ENCODE measurements around the gene GJA10. TPM values are rescaled to one million over a fixed set of nuclear protein-coding genes. Genes with fewer than 3 reads are reported as not detected.
"Not testable (repeated sequence)": the region's sequence is repeated elsewhere in the genome, so short reads cannot be mapped to it uniquely, and the experiment has no call there.

GJA10 gene
- not detected for total RNA-seq

DNA sequence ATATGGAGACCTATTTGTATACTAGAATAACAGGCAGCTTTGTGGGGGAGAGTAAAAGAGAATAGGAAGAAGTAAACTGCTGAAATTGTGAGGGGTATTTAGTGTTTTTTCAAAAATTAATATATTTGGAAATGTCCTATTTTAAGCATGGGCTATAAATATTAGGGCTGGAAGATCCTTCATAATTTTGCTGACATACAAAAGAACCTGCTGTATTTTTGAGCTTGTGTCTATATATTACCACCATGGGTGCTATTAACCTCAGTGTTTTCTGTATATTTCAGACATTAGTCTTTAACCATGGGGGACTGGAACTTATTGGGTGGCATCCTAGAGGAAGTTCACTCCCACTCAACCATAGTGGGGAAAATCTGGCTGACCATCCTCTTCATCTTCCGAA lies at the start of gene GJA10:
Gene GJA10, plus strand, starts transcription at position 301 of the 400 bp plus-strand sequence. Its CDS starts 0 bp downstream, at position 301.
- Histone ChIP-seq H3K4me3 (no peak within 1 kb of the TSS), H3K4me1 (ENCODE audit: control insufficient read depth in 1 of 2, low read depth in 2 of 2) (no peaks in the 10 kb centered on the region), H3K27ac (no peak within 1 kb of the TSS), H3K9me3 (no peaks in the 10 kb centered on the region), H3K27me3 (replicated peaks; ENCODE audit: insufficient read depth) (no peaks in the 10 kb centered on the region), H3K36me3 (no peaks in the 10 kb centered on the region)
- TF ChIP-seq, protein P1, sequence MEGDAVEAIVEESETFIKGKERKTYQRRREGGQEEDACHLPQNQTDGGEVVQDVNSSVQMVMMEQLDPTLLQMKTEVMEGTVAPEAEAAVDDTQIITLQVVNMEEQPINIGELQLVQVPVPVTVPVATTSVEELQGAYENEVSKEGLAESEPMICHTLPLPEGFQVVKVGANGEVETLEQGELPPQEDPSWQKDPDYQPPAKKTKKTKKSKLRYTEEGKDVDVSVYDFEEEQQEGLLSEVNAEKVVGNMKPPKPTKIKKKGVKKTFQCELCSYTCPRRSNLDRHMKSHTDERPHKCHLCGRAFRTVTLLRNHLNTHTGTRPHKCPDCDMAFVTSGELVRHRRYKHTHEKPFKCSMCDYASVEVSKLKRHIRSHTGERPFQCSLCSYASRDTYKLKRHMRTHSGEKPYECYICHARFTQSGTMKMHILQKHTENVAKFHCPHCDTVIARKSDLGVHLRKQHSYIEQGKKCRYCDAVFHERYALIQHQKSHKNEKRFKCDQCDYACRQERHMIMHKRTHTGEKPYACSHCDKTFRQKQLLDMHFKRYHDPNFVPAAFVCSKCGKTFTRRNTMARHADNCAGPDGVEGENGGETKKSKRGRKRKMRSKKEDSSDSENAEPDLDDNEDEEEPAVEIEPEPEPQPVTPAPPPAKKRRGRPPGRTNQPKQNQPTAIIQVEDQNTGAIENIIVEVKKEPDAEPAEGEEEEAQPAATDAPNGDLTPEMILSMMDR (IDR thresholded peaks at IDR 0.05): no peak
- ATAC-seq (ENCODE audit: insufficient number of reproducible peaks, low FRiP score, low read depth) (no peak), DNase-seq (ENCODE audit: low spot score) (no peak)

DNA sequence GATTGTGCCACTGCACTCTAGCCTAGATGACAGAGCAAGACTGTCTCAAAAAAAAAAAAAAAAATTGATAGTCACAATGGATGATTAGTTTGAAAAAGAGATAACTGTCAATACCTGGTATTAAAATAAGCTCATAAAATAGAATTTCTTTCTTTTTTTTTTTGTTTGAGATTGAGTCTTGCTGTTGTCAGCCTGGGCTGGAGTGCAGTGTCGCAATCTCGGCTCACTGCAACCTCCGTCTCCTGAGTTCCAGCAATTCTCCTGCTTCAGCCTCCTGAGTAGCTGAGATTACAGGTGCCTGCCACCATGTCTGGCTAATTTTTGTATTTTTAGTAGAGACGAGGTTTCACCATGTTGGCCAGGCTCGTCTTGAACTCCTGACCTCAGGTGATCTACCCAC lies 46.8 kb upstream of the GJA10 start:
- H3K36me3 ChIP-seq; H3K9me3 ChIP-seq; H3K4me3 ChIP-seq; DNase-seq (ENCODE audit: low spot score); ATAC-seq (ENCODE audit: insufficient number of reproducible peaks, low FRiP score, low read depth); H3K27me3 ChIP-seq (replicated peaks; ENCODE audit: insufficient read depth); H3K27ac ChIP-seq: not testable (repeated sequence)
- H3K4me1 ChIP-seq (ENCODE audit: control insufficient read depth in 1 of 2, low read depth in 2 of 2): peaks cover 10 to 11% of the 10 kb centered on the region in 2 donors

DNA sequence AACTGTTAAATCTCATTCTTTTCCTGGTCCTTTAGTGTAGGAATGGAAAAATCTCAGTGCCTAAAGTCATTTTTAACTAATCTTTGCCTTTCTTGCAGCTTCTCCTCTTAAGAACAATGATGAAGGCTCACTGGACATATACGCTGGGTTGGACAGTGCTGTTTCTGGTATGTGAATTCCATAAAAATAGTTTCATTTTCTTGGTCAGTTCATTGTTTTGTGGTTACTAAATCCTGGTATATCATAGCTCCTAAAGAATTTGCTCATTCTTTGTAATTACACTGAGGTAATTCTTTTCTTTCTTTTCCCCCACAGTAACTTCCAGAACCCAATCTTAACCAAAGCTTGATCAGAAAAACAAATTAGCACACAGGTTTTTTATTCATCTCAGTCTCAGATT lies 41.2 kb upstream of the GJA10 start:
- no peak for DNase-seq (ENCODE audit: low spot score)
- TF ChIP-seq, protein P1 (IDR thresholded peaks at IDR 0.05): no peak
- H3K36me3 ChIP-seq: peaks cover 17% of the 10 kb centered on the region
- H3K4me1 ChIP-seq (ENCODE audit: control insufficient read depth in 1 of 2, low read depth in 2 of 2): no peaks in the 10 kb centered on the region
- no peak for ATAC-seq (ENCODE audit: insufficient number of reproducible peaks, low FRiP score, low read depth)
- no peaks in the 10 kb centered on the region for H3K27me3 ChIP-seq (replicated peaks; ENCODE audit: insufficient read depth)
- H3K27ac ChIP-seq: no peak overlapping the region
- no peak overlapping the region for H3K4me3 ChIP-seq
- no peaks in the 10 kb centered on the region for H3K9me3 ChIP-seq

DNA sequence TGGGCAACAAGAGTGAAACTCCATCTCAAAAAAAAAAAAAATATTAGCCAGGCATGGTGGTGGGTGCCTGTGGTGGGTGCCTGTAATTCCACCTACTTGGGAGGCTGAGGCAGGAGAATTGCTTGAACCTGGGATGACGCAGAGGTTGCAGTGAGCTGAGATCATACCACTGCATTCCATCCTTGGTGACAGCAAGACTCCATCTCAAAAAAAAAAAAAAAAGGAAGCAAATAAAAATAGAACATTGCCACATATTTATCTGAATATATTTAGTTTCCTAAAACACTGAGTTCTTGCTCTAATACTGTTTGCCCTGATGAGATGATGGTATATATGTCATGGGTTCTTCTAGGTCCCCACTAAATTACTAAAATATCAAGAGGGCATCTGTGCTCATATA lies 36.2 kb upstream of the GJA10 start:
- ATAC-seq (ENCODE audit: insufficient number of reproducible peaks, low FRiP score, low read depth) (no peak), DNase-seq (ENCODE audit: low spot score) (no peak)
- Histone ChIP-seq H3K4me1 (ENCODE audit: control insufficient read depth in 1 of 2, low read depth in 2 of 2) (no peaks in the 10 kb centered on the region), H3K27me3 (replicated peaks; ENCODE audit: insufficient read depth) (no peaks in the 10 kb centered on the region), H3K27ac (no peak overlapping the region), H3K4me3 (no peak overlapping the region), H3K36me3 (peaks cover 41% of the 10 kb centered on the region), H3K9me3 (no peaks in the 10 kb centered on the region)
- TF ChIP-seq, protein P1 (IDR thresholded peaks at IDR 0.05): no peak

DNA sequence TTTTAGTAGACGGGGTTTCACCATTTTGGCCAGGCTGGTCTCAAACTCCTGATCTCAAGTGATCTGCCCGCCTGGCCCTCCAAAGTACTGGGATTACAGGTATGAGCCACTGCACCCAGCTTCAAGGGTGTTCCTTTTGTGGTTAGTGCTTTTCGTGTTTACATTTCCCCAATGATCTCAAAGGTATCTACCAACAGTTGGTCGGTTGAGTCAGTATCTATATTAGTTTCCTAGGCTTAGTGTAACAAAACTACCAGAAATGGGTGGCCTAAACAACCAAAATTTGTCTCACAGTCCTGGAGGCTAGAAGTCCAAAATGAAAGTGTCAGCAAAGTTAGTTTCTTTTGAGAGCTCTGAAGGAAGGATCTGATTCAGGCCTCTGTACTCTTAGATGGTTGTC lies 34.5 kb upstream of the GJA10 start:
- Histone ChIP-seq H3K4me3 (no peak overlapping the region), H3K27me3 (replicated peaks; ENCODE audit: insufficient read depth) (no peaks in the 10 kb centered on the region), H3K9me3 (no peaks in the 10 kb centered on the region), H3K27ac (no peak overlapping the region), H3K4me1 (ENCODE audit: control insufficient read depth in 1 of 2, low read depth in 2 of 2) (no peaks in the 10 kb centered on the region), H3K36me3 (peaks cover 39% of the 10 kb centered on the region)
- ATAC-seq (ENCODE audit: insufficient number of reproducible peaks, low FRiP score, low read depth): no peak
- TF ChIP-seq, protein P1 (IDR thresholded peaks at IDR 0.05): no peak
- no peak for DNase-seq (ENCODE audit: low spot score)

DNA sequence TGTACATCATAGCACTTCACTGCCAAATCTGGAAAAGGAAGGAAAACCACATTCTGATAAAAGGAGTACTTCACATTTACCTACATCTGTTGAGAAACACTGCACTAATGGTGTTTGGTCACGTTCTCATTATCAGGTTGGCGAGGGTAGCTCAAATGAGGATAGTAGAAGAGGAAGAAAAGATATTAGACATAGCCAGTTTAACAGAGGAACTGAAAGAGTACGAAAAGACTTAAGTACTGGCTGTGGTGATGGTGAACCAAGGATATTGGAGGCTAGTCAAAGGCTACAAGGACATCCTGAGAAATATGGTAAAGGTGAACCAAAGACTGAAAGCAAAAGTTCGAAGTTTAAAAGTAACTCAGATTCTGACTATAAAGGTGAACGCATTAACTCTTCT lies 32.0 kb upstream of the GJA10 start:
- ATAC-seq (ENCODE audit: insufficient number of reproducible peaks, low FRiP score, low read depth) (no peak), DNase-seq (ENCODE audit: low spot score) (no peak)
- no peaks in the 10 kb centered on the region for H3K4me1 ChIP-seq (ENCODE audit: control insufficient read depth in 1 of 2, low read depth in 2 of 2)
- H3K27ac ChIP-seq: no peak overlapping the region
- H3K9me3 ChIP-seq: no peaks in the 10 kb centered on the region
- H3K27me3 ChIP-seq (replicated peaks; ENCODE audit: insufficient read depth): no peaks in the 10 kb centered on the region
- no peak overlapping the region for H3K4me3 ChIP-seq
- peaks cover 41% of the 10 kb centered on the region for H3K36me3 ChIP-seq
- TF ChIP-seq, protein P1 (IDR thresholded peaks at IDR 0.05): no peak
